ENCODE data around the gene TACC3.

DNA sequence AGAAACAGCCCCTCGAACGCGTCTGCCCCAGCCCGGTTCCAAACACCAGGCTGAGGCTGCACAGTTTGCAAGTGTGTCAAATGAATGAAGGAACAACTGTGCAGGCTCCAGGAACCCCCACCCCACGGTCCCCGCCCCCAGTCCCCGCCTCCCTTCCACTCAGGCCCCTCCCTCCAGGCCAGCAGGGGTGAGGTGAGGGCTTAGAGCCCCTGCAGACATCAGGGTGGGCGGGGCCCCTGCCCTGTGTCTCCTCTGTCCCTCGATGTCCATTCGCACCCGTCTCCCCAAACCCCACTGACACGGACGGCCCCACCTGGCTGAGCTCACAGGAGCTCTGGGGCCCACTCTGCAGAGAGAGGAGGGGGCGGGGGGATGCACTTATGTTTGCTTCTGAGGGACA lies 28.5 kb downstream of the TACC3 start:
- no peak for TF ChIP-seq EZH2 (IDR thresholded peaks at IDR 0.05; ENCODE audit: low read length, missing control alignments)
- TF ChIP-seq, protein P1, sequence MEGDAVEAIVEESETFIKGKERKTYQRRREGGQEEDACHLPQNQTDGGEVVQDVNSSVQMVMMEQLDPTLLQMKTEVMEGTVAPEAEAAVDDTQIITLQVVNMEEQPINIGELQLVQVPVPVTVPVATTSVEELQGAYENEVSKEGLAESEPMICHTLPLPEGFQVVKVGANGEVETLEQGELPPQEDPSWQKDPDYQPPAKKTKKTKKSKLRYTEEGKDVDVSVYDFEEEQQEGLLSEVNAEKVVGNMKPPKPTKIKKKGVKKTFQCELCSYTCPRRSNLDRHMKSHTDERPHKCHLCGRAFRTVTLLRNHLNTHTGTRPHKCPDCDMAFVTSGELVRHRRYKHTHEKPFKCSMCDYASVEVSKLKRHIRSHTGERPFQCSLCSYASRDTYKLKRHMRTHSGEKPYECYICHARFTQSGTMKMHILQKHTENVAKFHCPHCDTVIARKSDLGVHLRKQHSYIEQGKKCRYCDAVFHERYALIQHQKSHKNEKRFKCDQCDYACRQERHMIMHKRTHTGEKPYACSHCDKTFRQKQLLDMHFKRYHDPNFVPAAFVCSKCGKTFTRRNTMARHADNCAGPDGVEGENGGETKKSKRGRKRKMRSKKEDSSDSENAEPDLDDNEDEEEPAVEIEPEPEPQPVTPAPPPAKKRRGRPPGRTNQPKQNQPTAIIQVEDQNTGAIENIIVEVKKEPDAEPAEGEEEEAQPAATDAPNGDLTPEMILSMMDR (conservative IDR thresholded peaks at IDR 0.05 in 1 of 2, IDR thresholded peaks at IDR 0.05 in 1 of 2; ENCODE audit: low read depth in 1 of 2, low read length in 2 of 2) = no peak

All from fibroblast of lung (primary cell).